Endometrial microvascular endothelial cells (primary cell): ENCODE data around the gene DENND2C. TPM values are rescaled to one million over a fixed set of nuclear protein-coding genes. Genes with fewer than 3 reads are reported as not detected.

Experiments used
- in situ Hi-C: cut with HindIII; loops from 2 replicates; pipeline ENCODE4 v1.10.0; 2017; ENCODE audit warnings: low sequenced_read_pairs, low pct_unique_long_range_greater_than_20kb; ENCODE audit errors: inconsistent ontology term
- total RNA-seq: library from RNA; depleted of rRNA; stranded (reverse); fragments of >200 nt; gene quantifications from one replicate; pipeline ENCODE4 v1.2.3, GENCODE V29; 2015; ENCODE audit errors: inconsistent ontology term

Gene DENND2C
- total RNA-seq, 1 donor from 2014 or later: 0.37 TPM

GRCh38 chr1:114559356-114559755 lies 110.5 kb downstream of the DENND2C start:
- in situ Hi-C loops: no loop called here

GRCh38 chr1:114558544-114558943 lies 111.3 kb downstream of the DENND2C start:
- in situ Hi-C loops: no loop called here

- in situ Hi-C loops: no loop called here
These were observed 115.3 kb downstream of the DENND2C start for GRCh38 chr1:114554577-114554976.

GRCh38 chr1:114552106-114552639 lies 117.7 kb downstream of the DENND2C start:
- in situ Hi-C loops: no loop called here

GRCh38 chr1:114551400-114551799 lies 118.4 kb downstream of the DENND2C start:
- in situ Hi-C loops: no loop called here

GRCh38 chr1:114550336-114550735 lies 119.5 kb downstream of the DENND2C start:
- in situ Hi-C loops: no loop called here

- in situ Hi-C loops: no loop called here
These were observed 120.7 kb downstream of the DENND2C start for GRCh38 chr1:114549137-114549536.

- in situ Hi-C loops: no loop called here
These were observed 122.8 kb downstream of the DENND2C start for GRCh38 chr1:114547076-114547475.

- in situ Hi-C loops: no loop called here
These were observed 124.1 kb downstream of the DENND2C start for GRCh38 chr1:114545796-114546195.

- in situ Hi-C loops: no loop called here
These were observed 124.5 kb downstream of the DENND2C start for GRCh38 chr1:114545315-114545714.

- in situ Hi-C loops: no loop called here
These were observed 129.0 kb downstream of the DENND2C start for GRCh38 chr1:114540821-114541220.

- in situ Hi-C loops: no loop called here
These were observed 129.6 kb downstream of the DENND2C start for GRCh38 chr1:114540272-114540671.

- in situ Hi-C loops: no loop called here
These were observed 133.8 kb downstream of the DENND2C start for GRCh38 chr1:114536043-114536442.

- in situ Hi-C loops: no loop called here
These were observed 134.4 kb downstream of the DENND2C start for GRCh38 chr1:114535401-114535800.

Other genes with a start within 250 kb of the DENND2C start
- 15.1 TPM for gene TRIM33, start 158.8 kb downstream of the DENND2C start, total RNA-seq
- gene BCAS2, start 88.4 kb downstream of the DENND2C start, total RNA-seq: 28.4 TPM
- gene AMPD1, start 25.5 kb upstream of the DENND2C start, total RNA-seq: not detected
- gene NRAS, start 46.7 kb upstream of the DENND2C start, total RNA-seq: 106 TPM
- 976 TPM for gene CSDE1, start 87.9 kb upstream of the DENND2C start, total RNA-seq
- gene SIKE1, start 110.6 kb upstream of the DENND2C start, total RNA-seq: 23.6 TPM
- gene SYCP1, start 184.8 kb upstream of the DENND2C start, total RNA-seq: not detected